Suprapubic skin (tissue), 4 donors: ENCODE results near the gene NKX1-2. TPM values are rescaled to one million over a fixed set of nuclear protein-coding genes. Genes with fewer than 3 reads are reported as not detected.

ENCODE experiments used
- DNase-seq, 2 donors: peaks; one replicate each; pipeline ENCODE4 v3.0.0-alpha.2; 2019; ENCODE audit warnings: low spot score in 2 of 2
- H3K27ac ChIP-seq: fragments of 200-600 bp; sonication (generic); one replicate; pipeline ENCODE4 v1.5.1; 2019
- H3K27me3 ChIP-seq: fragments of 200-600 bp; sonication (generic); one replicate; pipeline ENCODE4 v1.5.1; 2019
- H3K36me3 ChIP-seq: fragments of 200-600 bp; sonication (generic); one replicate; pipeline ENCODE4 v1.5.1; 2019
- H3K4me1 ChIP-seq: fragments of 200-600 bp; sonication (generic); one replicate; pipeline ENCODE4 v1.5.1; 2019
- H3K4me3 ChIP-seq: fragments of 200-600 bp; sonication (generic); one replicate; pipeline ENCODE4 v1.5.1; 2019; ENCODE audit warnings: mild to moderate bottlenecking
- H3K9me3 ChIP-seq: fragments of 200-600 bp; sonication (generic); one replicate; pipeline ENCODE4 v1.5.1; 2019
- CTCF ChIP-seq, 2 donors: fragments of 200-600 bp in 1 of 2; fragments of 450-650 bp in 1 of 2; sonication (generic) in 1 of 2; IDR thresholded peaks; one replicate each; pipeline ENCODE4 v1.5.1; 2016 to 2019; ENCODE audit warnings: antibody characterized with exemption in 2 of 2, mild to moderate bottlenecking in 1 of 2, moderate library complexity in 1 of 2
- EP300 ChIP-seq: sonication (generic); formaldehyde crosslinking; IDR thresholded peaks from one replicate; pipeline ENCODE4 v1.6.1; 2017; ENCODE audit warnings: antibody characterized with exemption
- POLR2A ChIP-seq, 2 donors: fragments of 450-650 bp; IDR thresholded peaks; one replicate each; pipeline ENCODE4 v1.6.1; 2017; ENCODE audit warnings: antibody characterized with exemption in 2 of 2, mild to moderate bottlenecking in 2 of 2, moderate library complexity in 2 of 2
- POLR2AphosphoS5 ChIP-seq, 3 donors: sonication (generic); formaldehyde crosslinking; IDR thresholded peaks; one replicate each; pipeline ENCODE4 v1.6.1; 2017; ENCODE audit warnings: antibody characterized with exemption in 3 of 3
- WGBS: methylation state at CpG from one replicate; pipeline ENCODE4 v1.1.5; 2018; 5-methylcytosine and 5-hydroxymethylcytosine counted together
- total RNA-seq, 4 donors: library from RNA; depleted of rRNA; stranded (reverse); fragments of >200 nt; gene quantifications; one replicate each; pipeline ENCODE4 v1.1.0, GENCODE V29; 2016

Gene NKX1-2
- total RNA-seq, 4 donors from 2014 or later: 0.56 to 3.3 (median 1.0) TPM

- Histone ChIP-seq H3K27ac (no peak overlapping the region), H3K4me3 (no peak overlapping the region), H3K4me1 (no peaks in the 10 kb centered on the region), H3K9me3 (no peaks in the 10 kb centered on the region), H3K36me3 (no peaks in the 10 kb centered on the region), H3K27me3 (no peaks in the 10 kb centered on the region)
- DNase-seq: no peak
- 66% methylated on average over 5 of the region's 9 CpGs for WGBS
- TF ChIP-seq POLR2A (IDR thresholded peaks at IDR 0.05): no peak
- no peak for TF ChIP-seq CTCF (IDR thresholded peaks at IDR 0.05)
- no peak for TF ChIP-seq POLR2AphosphoS5 (IDR thresholded peaks at IDR 0.05)
- no peak for TF ChIP-seq EP300
Measured at GRCh38 chr10:124474514-124475070, 24.8 kb upstream of the NKX1-2 start.

DNA sequence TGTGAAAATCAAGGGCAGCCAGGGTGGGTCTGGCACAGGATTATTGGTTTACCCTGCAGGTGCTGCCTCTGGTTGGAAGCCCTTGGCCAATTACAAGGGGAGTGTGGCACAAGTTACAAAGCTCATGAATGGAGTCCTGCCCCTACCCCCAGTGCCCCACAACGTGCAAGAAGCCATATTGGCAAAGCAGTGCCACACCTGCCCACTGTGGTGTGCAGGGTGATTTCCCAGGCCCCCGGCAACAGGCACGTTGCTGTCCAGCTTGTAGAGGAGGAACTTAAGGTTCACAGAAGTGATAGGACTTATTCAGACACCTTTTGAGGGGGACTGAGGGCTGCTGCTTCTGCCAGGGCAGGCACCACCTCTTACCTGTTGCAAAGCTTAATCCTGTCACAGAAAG is 23.2 kb upstream of the NKX1-2 start:
- no peaks in the 10 kb centered on the region for H3K9me3 ChIP-seq
- H3K27ac ChIP-seq: no peak overlapping the region
- H3K36me3 ChIP-seq: no peaks in the 10 kb centered on the region
- no peak for DNase-seq
- TF ChIP-seq POLR2AphosphoS5 (IDR thresholded peaks at IDR 0.05) (no peak), EP300 (no peak), CTCF (IDR thresholded peaks at IDR 0.05) (no peak), POLR2A (IDR thresholded peaks at IDR 0.05) (no peak)
- no peaks in the 10 kb centered on the region for H3K27me3 ChIP-seq
- H3K4me3 ChIP-seq: no peak overlapping the region
- no peaks in the 10 kb centered on the region for H3K4me1 ChIP-seq
- WGBS: 49% methylated on average over 2 of the region's 3 CpGs

GRCh38 chr10:124472071-124472470 is 22.2 kb upstream of the NKX1-2 start:
- no peaks in the 10 kb centered on the region for H3K9me3 ChIP-seq
- no peaks in the 10 kb centered on the region for H3K27me3 ChIP-seq
- H3K4me1 ChIP-seq: no peaks in the 10 kb centered on the region
- H3K4me3 ChIP-seq: no peak overlapping the region
- H3K36me3 ChIP-seq: no peaks in the 10 kb centered on the region
- H3K27ac ChIP-seq: no peak overlapping the region
- DNase-seq: no peak
- WGBS: 93% methylated on average over 6 of the region's 6 CpGs
- TF ChIP-seq EP300 (no peak), CTCF (IDR thresholded peaks at IDR 0.05) (no peak), POLR2AphosphoS5 (IDR thresholded peaks at IDR 0.05) (no peak), POLR2A (IDR thresholded peaks at IDR 0.05) (no peak)

DNA sequence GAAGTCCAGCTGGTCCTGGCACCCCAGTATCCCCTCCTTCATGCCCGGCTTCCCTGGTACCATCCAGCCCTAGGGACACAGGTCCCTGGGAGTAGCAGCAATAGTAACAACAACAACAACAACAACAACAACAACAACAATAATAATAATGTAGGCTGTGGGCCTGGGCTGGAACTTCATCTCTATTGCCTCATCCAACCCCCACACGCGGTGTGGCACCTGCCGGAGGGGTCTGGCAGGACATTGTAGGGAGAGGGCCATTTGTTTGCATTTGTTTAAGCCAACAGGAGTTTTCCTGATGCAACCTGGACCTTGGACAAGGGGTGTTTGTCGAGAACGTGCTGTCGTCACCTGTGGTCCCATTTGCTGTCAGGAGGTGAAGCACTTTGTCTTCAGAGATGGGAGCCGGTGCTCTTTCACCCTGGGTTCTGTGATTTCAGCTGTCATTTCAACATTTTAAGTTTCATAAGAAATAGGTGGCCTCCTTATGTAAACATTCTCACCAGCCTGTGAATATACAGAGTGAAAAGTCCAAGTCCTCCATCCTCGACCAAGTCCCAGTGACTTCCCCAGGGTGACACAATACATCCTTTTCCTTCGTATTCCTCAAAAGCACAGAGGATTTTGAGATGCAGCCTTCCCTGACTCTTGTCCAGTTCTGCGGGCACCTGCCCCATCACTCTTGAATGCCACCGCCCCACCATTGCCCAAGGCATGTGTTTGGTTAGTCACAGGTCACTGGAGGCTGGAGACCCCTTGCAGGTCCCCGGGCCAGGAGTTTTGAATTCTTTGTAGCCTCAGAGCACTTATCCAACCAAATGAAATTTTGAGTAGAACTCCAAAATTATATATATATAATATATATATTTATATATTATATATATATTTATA is 21.0 kb upstream of the NKX1-2 start:
- Histone ChIP-seq H3K27me3 (no peaks in the 10 kb centered on the region), H3K36me3 (no peaks in the 10 kb centered on the region), H3K9me3 (no peaks in the 10 kb centered on the region), H3K4me1 (no peaks in the 10 kb centered on the region), H3K27ac (no peak overlapping the region), H3K4me3 (no peak overlapping the region)
- TF ChIP-seq EP300 (no peak), POLR2A (IDR thresholded peaks at IDR 0.05) (no peak), POLR2AphosphoS5 (IDR thresholded peaks at IDR 0.05) (no peak)
- no peak for DNase-seq
- WGBS: 88% methylated on average over 13 of the region's 13 CpGs

GRCh38 chr10:124469956-124470484 is 20.2 kb upstream of the NKX1-2 start:
- Histone ChIP-seq H3K4me3 (no peak overlapping the region), H3K4me1 (no peaks in the 10 kb centered on the region), H3K27me3 (no peaks in the 10 kb centered on the region), H3K27ac (no peak overlapping the region), H3K36me3 (no peaks in the 10 kb centered on the region), H3K9me3 (no peaks in the 10 kb centered on the region)
- TF ChIP-seq CTCF (IDR thresholded peaks at IDR 0.05) (no peak), POLR2A (IDR thresholded peaks at IDR 0.05) (no peak), POLR2AphosphoS5 (IDR thresholded peaks at IDR 0.05) (no peak), EP300 (no peak)
- WGBS: 70% methylated on average over 9 of the region's 20 CpGs
- no peak for DNase-seq
